CD4-positive, alpha-beta T cell treated with Interferon gamma for 1 hour (primary cell): Measurements from ENCODE around the gene AATF.

Experiments
- DNase-seq: peaks from one replicate; pipeline ENCODE4 v3.0.0-alpha.2; 2020

Gene AATF

GRCh38 chr17:36992701-36993100, 43.9 kb downstream of the AATF start:
- no peak for DNase-seq

GRCh38 chr17:36993227-36993626, 44.5 kb downstream of the AATF start:
- DNase-seq, result no peak

- DNase-seq, result no peak
These were observed 45.7 kb downstream of the AATF start for GRCh38 chr17:36994438-36994837.

DNA sequence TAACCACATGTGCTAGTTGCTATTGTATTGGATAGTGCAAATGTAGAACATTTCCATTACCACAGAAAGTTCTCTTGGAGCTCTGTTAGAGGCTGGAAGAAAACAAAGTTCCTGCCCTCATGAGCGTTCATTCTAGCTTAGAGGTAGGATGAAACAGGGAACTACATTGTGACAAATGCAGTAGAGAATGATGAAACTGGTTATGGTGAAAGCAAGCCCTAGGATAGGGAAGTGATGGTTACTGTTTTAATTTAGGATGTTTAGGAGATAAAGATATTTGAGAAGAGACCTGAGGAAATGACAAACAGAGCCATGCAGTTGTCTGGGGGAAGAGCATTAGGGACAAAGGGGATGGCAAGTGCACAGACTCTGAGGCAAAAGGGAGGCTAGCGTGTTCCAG, 50.7 kb downstream of the AATF start:
- no peak for DNase-seq

DNA sequence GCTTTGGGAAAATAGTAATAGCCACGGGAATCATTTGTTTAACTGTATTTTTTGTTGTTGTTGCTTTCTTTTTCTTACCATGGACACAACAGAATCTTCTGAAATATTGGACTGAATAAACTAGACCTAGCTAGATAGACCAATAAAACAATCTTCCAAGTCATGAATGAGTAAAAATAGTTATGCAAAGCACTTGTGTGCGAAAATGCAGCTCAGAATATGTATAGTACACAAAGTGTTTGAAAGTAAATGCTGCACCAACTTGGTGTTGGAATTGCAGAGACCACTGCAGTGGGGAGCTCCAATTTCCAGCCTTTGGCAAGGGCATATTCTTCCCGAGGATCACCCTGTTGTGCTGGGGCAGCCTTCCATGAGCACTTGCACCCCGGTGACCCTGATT, 68.0 kb downstream of the AATF start:
- no peak for DNase-seq

GRCh38 chr17:37017404-37017803, 68.7 kb downstream of the AATF start:
- DNase-seq, result no peak

DNA sequence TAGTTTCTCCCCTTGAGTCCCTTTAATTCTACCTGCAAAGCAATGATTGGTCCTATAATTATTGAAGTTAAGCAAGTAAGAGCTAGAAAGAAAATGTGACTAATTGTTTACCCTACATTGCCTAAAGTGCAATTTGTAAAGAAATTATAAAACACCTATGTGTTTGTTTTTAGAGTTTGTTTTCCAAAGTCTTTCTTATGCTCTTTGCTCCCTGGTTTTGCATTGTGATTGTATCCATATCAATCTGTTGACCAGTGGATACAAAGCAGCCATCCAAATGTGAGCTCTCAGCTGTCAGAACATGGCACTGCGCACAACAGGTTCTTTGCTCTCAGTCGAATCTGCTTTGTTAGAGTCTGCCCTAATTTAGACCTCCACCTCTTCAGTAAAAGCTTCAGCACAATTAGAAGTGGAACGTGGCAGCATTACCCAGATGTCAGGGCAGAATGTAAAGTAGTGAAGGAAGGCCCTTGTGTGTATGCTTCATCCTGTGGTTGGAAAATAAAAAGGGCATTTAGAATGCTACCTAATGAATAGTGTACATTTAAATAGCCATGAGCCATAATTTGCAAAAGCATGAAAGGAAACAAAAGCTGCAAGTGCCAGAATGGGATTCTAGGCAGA, 70.5 kb downstream of the AATF start:
- no peak for DNase-seq

- DNase-seq, result no peak
These were observed 71.0 kb downstream of the AATF start for GRCh38 chr17:37019741-37020129.

- DNase-seq, result no peak
These were observed 75.5 kb downstream of the AATF start for GRCh38 chr17:37024181-37024637.

DNA sequence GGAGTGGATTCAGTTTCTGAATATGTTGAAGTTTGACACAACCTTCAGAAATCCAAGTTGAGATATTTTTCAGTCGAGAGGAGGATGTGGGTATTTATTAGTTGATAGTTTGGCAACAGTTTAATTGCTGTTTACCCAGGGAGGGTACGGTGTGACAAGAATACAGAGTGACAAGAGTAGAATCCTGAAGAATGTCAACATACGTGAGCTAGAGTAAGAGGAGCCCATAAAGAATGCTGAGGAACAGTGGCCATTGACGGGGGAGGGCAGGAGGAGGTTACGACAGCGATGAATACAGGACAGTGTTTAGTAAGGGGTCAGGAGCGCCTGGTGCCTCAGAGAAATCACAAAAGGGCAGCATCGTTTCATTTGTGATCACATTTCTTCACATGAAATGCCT, 76.5 kb downstream of the AATF start:
- DNase-seq, result no peak

DNA sequence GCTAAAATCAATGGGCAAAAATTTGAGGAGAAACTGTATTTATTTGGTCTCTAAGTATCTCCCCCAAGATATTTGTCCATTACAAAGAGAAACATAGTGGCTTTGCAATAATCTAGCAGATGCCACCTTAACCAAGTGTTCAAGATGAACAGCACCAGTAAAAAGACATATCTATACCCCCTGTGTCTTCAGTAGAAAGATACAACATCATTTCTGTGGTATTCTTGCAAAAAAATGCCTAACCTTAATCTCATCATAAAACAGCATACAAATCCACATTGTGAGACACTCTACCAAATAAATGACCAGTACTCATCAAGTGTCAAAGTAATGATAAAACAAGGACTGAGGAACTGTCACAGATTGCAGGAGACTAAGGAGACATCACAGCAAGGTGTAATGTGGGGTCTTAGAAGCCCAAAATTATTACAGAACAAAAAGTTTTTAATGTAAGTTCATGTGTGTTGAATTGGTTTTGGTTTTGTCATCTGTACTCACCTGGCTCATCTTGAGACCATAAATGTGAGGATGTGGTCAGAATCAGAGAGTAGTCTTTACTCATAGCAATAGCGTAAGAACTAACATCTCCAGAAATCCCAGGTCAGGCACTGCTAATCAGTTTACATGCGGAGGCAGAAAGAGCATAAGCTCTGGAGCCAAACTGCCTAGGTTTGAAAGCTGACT, 77.2 kb downstream of the AATF start:
- DNase-seq, result no peak

DNA sequence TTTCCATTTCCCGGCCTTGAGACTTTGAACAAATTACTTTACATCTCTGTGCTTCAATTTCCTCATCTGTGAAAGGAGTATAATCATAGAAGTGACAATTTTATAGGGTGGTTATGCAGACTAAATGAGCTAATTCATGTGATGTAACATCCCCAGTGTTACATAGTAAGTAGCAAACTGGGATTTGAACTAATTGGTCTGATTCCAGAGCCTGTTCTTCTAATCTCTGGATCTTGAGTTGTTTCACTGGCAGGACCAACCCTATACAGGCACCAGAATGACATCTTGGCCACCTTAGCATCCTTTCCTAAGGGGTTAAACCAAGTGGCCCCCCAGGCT, 77.7 kb downstream of the AATF start:
- DNase-seq, result no peak

DNA sequence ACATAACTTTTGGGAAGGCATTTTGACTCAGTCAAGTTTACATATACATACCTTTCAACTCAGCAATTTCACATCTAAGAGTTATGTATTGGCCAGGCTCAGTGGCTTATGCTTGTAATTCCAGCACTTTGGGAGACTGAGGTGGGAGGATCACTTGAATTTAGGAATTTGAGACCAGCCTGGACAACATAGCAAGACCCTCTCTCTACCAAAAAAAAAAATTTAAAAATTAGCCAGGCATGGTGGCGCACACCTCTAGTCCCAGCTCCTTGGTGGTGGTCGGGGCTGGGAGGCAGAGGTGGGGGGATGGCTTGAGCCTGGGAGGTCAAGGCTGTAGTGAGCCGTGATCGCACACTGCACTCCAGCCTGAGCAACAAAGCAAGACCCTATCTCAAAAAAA, 79.3 kb downstream of the AATF start:
- no peak for DNase-seq

DNA sequence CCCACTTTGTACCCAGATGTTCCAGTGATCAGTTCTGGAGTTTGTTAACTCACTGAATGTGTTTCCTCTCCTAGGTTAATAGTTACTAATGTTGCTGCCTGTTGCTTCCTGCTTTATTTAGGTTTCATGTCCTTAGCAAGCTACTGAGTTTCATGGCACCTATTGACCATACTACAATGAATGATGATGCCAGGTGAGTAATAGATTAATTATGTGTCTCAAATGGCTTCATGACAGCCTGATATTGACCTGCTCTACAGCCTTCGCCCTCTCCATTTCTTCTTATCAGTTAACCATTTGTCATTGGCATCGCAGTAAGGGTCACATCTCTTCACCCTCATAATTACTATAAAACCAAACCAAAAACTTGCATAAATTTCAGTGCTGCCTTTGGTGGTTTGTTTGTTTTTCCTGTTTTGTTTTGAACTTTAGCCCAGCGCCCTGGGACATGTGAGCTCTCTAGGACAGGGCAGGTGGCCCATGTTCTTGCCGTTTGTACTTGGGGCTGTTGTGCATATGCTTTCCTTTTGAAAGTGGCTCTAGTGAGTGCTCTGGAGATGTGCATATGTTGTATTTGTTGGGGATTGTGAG, 82.8 kb downstream of the AATF start:
- no peak for DNase-seq

DNA sequence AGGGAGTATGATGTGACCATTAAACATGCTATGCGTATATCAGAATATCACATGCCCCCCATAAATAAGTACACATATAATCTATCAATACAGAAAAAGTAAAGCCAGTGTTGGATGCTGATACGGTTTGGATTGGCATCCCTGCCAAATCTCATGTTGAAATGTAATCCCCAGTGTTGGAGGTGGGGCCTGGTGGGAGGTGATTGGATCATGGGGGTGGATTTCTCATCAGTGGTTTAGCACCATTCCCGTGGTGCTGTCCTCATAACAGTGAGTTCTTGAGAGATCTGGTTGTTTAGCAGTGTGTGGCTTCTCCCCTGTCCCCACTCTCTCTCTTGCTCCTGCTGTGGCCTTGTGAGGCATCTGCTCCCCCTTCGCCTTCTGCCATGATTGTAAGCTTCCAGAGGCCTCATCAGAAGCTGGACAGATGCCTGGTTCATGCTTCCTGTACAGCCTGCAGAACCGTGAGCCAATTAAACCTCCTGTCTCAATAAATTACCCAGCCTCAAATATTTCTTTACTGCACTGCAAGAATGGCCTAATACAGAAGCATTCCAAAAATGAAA, 88.9 kb downstream of the AATF start:
- DNase-seq, result no peak

GRCh38 chr17:37039269-37039668, 90.5 kb downstream of the AATF start:
- no peak for DNase-seq

GRCh38 chr17:37041932-37042331, 93.2 kb downstream of the AATF start:
- DNase-seq, result no peak

GRCh38 chr17:37043201-37043600, 94.4 kb downstream of the AATF start:
- DNase-seq, result no peak

GRCh38 chr17:37045351-37045922, 96.7 kb downstream of the AATF start:
- no peak for DNase-seq

GRCh38 chr17:37047631-37048104, 98.9 kb downstream of the AATF start:
- peak; percentile 72 for DNase-seq

DNA sequence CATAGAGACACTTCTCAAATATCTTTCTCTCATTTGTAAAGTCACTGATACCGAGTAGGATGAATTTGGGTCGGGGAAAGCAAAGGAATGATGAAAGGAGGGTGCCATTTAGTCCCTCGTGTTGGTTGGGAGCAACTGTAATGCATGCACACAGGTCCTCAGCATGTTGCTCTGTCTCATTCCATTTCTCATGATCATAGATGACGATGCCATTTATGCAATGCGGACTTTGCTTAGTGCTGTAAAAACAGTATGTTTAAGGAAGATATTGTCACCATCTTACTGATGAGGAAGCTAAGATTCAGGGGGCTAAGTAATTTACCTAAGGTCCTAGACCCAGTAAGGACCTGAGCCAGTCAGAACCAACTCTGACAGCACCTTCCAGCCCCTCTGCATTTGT, 100.1 kb downstream of the AATF start:
- DNase-seq, result no peak

DNA sequence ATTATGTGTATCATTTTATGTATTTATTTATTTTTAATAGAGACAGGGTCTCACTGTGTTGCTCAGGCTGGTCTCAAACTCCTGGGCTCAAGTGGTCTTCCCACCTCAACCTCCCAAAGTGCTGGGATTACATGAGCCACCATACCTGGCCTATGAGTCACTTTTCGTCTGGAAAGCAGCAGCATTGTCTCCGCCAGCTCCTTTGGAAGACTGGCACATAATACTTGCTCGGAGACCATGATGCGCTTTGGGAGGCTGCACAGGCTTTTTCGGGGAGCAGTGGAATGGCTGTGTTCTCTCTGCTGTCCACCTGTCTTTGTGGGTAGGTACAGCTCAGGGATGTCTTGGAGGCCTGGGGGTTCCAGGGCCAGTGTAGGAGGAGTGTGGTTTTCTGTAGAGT, 102.2 kb downstream of the AATF start:
- no peak for DNase-seq

- DNase-seq, result no peak
These were observed 102.6 kb downstream of the AATF start for GRCh38 chr17:37051381-37051780.

DNA sequence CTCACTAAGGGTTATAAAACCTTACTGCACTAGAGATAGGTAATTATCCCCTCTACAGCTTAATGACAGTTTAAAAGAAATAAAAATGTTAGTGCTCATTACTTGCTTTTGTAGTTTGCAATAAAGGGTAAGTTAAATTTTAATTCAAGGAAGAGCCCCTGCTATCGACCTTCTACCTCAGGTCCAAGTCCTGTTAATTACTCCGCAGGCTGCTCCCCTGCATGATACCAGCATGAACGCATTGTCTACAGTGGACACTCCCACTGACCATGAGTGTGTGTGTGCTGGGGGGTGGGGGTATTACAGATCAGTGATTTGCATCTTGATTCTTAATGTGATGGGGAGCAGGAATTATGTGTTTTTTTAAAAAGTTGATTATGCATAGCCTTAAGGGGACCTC, 103.1 kb downstream of the AATF start:
- DNase-seq, result no peak
